Neural progenitor cell (in vitro differentiated cells): ENCODE data around the gene DBH.

ENCODE experiments used
- EZH2 ChIP-seq: fragments of 200-600 bp; sonication (generic); IDR thresholded peaks from 2 replicates; pipeline ENCODE4 v1.6.1; 2017; ENCODE audit warnings: antibody characterized with exemption, mild to moderate bottlenecking, moderate library complexity
- TF ChIP-seq, protein P1 (sequence below): fragments of 200-600 bp; sonication (generic); IDR thresholded peaks from 2 replicates; pipeline ENCODE4 v1.5.1; 2017; ENCODE audit warnings: antibody characterized with exemption, mild to moderate bottlenecking

GRCh38 chr9:133706307-133707050, 70.3 kb downstream of the DBH start:
- TF ChIP-seq, protein P1, sequence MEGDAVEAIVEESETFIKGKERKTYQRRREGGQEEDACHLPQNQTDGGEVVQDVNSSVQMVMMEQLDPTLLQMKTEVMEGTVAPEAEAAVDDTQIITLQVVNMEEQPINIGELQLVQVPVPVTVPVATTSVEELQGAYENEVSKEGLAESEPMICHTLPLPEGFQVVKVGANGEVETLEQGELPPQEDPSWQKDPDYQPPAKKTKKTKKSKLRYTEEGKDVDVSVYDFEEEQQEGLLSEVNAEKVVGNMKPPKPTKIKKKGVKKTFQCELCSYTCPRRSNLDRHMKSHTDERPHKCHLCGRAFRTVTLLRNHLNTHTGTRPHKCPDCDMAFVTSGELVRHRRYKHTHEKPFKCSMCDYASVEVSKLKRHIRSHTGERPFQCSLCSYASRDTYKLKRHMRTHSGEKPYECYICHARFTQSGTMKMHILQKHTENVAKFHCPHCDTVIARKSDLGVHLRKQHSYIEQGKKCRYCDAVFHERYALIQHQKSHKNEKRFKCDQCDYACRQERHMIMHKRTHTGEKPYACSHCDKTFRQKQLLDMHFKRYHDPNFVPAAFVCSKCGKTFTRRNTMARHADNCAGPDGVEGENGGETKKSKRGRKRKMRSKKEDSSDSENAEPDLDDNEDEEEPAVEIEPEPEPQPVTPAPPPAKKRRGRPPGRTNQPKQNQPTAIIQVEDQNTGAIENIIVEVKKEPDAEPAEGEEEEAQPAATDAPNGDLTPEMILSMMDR = no peak
- no peak for TF ChIP-seq EZH2
